ENCODE results near the gene TAF6L. TPM values are rescaled to one million over a fixed set of nuclear protein-coding genes. Genes with fewer than 3 reads are reported as not detected.
"Not testable (repeated sequence)": the region's sequence is repeated elsewhere in the genome, so short reads cannot be mapped to it uniquely, and the experiment has no call there.

The TAF6L gene
- total RNA-seq, 1 donor from 2014 or later = 17.7 TPM

DNA sequence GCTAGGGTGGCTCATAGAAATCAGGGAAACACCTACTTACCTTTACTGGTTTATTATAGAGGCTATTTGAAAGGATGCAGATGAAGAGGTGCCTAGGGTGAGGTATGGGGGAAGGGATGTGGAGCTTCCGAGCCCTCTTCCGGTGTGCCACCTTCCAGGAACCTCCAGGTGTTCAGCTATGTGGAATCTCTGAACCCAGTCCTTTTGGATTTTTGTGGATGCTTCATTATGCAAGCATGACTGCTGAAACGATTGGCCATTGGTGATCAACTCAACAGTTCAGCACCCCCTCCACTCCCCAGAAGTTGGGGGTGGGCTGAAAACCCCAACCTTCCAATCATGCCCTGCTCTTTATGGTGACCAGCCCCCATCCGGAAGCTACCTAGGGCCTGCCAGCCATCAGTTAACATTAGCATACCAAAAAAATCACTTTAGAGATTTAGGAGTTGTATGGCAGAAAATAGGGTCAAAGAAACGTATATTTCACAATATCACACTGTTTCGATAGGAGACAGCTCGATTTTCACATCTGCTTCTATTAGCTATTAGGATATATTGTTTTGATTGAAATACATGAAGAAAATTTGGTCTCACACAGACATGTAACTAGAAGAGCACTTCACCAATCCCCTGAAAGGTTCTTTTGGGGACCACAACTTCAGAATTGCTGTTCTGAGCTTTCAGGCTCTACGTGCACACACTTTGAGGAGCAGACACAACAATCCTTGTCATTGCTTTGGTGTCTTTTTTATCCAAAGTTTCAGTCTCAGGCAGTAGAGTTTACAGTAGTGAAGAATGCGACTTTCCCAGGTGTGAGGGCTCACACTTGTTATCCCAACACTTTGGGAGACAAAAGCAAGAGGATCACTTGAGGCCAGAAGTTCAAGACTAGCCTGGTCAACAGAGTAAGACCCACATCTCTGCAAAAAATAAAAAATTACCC lies 13.1 kb upstream of the TAF6L start:
- DNase-seq = no peak

DNA sequence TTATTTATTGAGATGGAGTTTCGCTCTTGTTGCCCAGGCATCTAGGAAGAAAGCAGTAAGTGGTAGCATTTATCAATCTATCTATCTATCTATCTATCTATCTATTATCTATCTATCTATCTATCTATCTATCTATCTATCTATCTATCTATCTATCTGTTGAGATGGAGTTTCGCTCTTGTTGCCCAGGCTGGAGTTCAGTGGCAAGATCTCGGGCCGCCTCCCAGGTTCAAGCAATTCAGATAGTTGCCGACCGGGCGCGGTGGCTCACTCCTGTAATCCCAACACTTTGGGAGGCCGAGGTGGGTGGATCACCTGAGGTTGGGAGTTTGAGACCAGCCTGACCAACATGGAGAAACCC lies 10.3 kb upstream of the TAF6L start:
- DNase-seq = not testable (repeated sequence)

DNA sequence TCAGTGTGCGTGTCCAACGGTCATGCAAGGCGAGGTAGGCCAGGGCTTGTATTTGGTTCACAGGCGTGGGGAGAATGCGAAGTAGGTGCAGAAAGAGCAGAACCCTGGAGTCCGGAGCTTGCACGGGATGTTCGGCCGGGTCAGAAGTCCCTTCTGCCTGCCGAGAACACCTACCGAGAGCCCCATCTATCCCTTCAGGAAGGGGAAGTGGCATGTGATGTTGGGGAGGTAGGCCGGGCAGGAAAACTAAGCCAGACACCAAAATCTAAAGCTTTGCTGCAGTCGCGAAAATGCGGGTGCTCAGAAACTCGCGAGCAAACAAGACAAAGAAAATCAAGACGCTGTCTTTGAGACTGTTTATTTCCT lies 435 bp upstream of the TAF6L start:
- no peak for DNase-seq

DNA sequence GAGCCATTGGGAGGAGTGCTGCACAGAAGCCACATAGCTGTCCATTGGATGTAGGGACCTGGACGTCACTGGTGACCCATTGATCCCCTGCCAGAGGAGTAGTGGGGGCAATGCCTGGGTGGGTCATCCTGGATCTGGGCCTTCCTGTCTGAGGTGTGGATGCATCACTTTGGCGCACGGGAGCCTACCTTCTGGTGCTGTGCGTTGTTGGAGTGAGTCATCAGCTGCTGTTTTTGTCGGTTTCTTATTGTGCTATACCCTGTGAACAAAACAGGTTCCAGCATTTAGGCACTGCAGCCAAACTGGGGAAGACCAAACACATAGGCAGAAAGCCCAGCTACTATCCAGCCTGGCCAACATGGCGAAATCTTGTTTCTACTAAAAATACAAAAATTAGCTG lies 3.2 kb downstream of the TAF6L start:
- DNase-seq = no peak

DNA sequence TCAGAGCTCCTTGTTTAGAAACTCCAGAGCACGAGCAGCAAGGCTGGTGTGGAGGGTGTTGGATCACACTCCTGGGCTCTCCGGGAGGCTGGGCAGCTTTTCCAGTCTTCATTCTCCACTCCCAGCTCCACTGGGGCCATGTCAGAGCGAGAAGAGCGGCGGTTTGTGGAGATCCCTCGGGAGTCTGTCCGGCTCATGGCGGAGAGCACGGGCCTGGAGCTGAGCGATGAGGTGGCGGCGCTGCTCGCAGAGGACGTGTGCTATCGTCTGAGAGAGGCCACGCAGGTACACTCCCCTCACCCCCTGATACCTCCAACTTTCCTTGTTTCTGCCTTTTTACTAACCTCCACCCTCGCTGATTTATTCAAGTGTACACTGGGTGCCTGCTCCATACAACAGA lies 4.5 kb downstream of the TAF6L start:
- no peak for DNase-seq

DNA sequence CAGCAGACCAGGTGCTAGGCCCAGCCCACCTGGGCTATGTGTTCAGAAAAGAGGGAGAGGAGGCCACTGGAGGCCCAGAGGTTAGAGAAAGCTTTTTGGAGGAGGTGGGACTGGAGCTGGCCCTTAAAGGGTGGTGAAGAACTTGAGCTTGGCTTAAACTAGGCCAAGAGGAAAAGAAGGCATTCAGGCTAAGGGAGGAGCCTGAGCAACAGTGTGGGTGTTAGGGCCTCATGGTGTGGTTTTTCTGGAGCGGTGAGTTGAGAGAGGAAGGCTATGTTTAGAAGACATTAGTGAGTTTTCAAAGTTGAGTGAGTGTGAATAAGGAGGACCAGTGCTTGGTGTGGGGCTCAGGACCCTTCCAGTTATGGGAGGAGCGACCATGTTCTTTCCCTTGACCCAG lies 6.2 kb downstream of the TAF6L start:
- no peak for DNase-seq

DNA sequence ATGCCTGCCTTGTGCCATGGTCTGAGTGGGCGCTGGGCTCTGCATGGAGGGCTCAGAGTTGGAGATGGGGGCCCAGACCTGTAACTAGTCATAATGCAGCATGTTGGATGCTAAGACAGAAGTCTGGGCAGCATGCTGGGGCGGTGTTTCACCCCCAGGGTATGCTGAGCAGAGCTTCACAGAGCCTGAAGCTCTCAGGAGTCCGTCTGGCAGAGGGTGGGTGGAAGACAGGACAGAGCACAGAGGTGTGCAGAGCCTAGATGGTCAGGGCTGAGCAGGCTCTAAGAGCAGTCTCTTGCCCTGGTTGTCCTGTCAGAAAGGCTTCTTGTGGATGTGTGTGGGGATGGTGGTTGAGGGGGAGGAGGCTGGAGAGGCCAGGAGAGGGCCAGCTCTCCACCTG lies 7.2 kb downstream of the TAF6L start:
- no peak for DNase-seq

DNA sequence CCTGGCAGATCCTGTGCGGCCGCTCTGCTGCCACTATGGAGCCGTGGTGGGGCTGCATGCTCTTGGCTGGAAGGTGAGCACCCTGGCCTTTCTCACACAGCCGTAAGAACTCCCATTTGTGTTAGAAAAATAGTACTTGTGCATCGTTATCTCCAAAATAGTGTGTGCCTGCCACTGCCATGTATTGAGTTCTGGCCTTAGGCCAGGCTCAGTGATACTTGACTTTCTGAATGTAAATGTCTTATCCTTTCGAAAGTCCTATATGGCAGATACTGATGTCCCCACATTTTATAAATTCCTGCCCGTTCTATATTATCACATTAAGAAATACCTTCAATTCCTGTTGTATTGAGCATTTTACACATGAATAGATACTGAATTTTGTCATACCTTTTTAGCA lies 11.6 kb downstream of the TAF6L start:
- no peak for DNase-seq

DNA sequence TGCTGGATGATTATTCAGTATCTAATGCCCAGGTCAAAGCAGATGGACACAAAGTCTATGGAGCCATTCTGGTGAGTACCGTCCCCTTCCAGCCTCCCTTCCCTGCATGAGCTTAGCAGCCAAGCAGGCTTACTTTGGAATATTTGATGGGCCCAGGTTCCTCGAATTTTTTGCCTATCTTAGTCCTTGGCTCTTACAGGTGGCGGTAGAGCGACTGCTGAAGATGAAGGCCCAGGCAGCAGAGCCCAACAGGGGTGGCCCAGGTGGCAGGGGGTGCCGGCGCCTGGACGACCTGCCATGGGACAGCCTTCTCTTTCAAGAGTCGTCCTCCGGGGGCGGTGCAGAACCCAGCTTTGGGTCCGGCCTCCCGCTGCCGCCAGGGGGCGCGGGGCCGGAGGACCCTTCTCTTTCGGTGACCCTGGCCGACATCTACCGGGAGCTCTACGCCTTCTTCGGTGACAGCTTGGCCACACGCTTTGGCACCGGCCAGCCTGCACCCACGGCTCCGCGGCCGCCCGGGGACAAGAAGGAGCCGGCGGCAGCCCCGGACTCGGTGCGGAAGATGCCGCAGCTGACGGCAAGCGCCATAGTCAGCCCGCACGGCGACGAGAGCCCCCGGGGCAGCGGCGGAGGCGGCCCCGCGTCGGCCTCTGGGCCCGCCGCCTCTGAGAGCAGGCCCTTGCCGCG lies 15.3 kb downstream of the TAF6L start:
- peak; percentile 95 for DNase-seq

DNA sequence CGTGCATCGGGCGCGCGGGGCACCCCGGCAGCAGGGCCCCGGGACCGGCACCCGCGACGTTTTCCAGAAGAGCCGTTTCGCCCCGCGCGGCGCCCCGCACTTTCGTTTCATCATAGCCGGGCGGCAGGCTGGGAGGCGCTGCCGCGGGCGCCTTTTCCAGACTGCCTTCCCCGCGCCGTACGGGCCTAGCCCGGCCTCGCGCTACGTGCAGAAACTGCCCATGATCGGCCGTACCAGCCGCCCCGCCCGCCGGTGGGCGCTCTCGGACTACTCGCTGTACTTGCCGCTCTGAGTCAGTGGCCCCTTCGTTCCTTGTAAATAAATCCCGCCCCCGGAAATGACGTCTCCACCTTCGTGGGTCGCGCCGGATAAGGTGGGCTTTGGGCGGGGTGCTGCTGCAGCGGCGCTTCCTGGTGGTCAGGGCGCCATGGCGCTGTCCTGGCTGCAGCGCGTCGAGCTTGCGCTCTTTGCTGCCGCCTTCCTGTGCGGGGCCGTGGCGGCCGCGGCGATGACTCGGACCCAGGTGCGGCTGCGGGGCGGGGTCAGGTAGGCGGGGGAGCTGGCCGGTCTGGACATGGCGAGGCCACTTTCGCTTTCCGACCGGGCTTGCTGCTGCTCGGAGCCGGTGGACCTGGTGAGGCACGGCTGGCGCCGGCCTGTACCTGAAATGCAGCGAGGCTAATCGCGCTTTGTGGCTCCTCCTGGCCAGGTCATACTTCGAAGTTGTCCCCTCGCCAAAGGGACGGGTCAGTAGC lies 16.0 kb downstream of the TAF6L start, which contains the start of gene TMEM179B:
TSS of gene TMEM179B (plus strand) at position 398 of the 755 bp plus-strand sequence. CDS start at position 428, 30 bp downstream.
- DNase-seq = peak; percentile 99

DNA sequence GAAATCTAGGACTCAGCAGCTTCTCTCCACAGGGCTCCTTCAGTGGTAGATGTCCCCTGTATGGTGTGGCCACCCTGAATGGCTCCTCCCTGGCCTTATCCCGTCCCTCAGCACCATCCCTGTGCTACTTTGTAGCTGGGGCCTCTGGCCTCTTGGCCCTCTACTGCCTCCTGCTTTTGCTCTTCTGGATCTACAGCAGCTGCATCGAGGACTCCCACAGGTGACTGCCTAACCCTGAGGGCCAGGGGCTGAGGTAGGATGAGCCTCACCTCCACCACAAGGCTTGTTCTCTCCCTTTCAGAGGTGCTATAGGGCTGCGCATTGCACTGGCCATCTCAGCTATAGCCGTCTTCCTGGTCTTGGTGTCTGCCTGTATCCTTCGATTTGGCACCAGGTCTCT lies 17.8 kb downstream of the TAF6L start:
- no peak for DNase-seq

DNA sequence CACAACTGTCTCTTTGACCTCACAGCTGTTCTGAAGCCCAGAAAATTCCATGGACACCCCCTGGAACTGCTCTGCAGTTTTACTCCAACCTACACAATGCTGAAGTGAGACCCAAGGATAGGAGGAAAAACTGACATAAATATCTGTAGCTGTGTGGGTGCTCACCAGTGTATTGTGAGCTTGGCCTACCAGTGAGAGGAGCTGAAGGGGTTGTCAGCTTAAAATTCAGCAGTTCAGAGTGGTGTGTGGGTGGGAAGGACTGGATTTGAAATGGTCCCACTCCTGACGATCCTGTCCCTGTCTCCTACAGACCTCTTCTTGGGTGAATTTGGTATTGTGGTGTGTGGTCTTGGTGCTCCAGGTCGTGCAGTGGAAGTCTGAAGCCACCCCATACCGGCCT lies 18.4 kb downstream of the TAF6L start:
- DNase-seq = no peak

DNA sequence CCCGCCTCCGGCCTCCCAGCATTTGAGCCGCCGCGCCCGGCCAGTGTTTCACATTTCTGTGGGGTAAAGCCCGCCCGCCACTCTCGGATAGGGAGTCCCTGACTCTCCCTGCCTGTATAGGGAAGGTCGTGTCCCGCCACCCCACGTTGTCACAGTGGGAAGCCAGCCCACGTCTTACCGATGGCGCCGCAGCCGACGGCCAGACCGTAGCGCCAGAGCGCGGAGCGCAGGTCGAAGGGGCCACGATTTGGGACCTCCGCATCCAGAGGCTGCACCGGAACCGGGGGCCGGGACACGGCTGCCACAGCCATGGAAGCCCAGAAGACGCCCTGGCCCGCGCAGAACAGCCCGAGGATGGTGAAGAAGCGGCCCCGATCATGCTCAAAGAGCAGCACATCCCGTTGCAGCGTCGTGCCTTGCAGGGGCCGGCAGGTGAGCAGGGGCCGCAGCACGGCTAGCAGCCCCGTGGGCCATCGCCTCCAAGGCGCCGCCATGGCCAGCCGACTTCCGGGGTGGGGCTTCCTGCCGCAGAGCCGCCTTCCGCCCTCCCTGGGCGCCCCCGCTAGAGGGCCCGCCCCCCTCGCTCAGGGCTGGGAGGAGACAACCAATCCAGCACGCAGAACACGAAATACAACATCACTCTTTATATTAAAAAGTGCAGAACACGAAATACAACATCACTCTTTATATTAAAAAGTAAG lies 20.5 kb downstream of the TAF6L start, which contains the start of gene TMEM223:
TSS of gene TMEM223 (minus strand) at position 506 of the 701 bp plus-strand sequence. CDS start at position 494, 12 bp downstream.
- peak; percentile 95 for DNase-seq

DNA sequence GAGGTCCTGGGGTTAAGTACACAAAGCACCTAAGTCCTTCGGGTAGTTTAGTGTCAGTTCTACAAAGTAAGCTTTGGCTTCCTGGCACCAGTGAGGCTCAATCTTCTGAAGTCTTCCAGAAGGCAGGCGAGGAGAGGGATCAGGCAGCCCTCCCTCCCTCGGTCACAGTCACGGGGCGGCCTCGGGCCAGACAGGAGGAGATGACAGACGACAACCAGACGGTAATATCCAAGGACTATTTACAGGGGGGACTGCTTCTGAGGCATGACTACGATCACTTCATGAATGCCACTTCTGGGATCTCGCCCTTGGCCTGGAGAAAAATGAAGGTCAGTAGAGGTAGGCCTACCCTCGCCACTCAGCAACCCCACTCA lies 21.0 kb downstream of the TAF6L start:
- DNase-seq = peak; percentile 77

DNA sequence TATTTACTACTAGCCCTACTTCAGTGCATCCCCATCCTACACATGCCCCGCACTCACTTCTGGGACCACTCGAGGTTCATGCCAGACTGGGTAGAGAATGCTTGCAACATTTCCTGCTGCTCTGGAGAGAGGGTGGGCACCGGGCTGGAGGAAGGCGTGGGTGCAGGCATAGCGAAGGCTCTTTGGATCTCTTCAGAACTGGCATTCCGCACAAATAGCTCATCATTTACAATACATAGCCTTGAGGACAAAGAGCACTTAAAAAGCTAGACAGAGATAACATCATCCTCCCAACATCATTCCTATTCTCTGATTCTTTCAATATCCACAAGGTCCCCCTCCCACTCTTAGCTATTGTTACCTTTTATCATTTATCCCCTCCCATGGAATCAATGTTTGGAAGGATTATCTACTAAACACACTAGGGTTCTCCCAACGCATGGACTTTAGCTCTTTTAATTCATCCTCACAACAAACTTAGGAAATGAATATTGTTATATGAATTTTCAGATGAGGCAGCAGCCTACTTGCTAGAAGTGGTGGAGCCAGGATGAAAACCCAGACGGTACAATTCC lies 23.1 kb downstream of the TAF6L start:
- no peak for DNase-seq

DNA sequence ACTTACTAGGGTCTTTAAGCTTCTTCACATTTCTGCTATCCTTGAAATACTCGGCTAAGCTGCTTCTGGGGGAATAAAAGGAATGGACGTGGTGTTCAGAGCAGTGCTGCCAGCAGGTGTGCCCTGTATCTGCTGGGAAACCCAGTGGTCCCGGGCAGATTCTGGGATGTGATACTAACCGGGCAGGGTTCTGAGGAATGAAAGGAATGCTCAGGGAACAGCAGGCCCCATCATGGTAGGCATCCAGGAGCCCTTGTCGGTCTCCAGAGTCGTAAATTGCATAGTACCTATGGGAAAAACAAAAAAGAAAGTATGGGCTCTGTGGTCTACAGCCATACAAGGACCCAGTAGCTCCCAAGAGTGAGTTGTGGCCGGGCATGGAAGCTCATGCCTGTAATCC lies 25.1 kb downstream of the TAF6L start:
- DNase-seq = no peak

DNA sequence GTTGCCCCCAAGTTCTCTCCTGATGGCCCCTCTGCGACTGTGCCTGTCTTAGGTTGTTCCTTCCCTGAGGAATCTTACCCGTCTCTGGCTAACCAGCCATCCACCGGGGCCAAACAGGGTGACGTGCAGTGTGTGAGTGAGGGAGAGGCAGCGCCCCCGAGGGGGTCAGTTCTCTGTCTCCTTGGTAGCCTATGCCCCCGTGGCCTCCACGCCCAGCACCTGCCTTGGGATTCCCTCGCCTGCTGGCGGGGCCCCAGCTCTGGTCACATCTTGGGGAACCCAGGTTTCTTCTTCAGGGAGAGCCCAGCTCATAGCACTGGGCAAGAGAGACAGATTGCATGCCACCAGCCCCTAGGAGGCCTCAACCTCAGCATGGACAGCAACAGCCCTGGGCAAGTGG lies 28.3 kb downstream of the TAF6L start:
- DNase-seq = no peak

DNA sequence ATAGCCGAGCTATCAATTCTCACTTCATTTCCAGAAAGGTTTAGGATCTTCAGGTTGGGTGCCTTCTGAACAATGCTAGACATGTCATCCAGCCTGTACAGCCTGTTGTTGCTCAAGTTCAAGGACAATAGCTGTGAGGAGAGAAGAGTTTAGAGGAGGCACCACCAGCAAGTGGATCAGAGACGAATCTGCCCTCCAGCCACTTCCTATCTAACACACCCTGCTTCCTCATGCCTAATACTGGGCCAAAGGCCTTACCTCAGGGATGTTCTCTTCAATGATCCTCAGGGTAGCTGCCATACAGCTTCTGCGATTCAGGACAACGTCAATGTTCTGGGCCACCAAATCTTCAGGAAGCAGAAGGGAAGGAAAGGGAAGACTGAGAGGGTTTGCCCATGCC lies 29.9 kb downstream of the TAF6L start:
- no peak for DNase-seq

DNA sequence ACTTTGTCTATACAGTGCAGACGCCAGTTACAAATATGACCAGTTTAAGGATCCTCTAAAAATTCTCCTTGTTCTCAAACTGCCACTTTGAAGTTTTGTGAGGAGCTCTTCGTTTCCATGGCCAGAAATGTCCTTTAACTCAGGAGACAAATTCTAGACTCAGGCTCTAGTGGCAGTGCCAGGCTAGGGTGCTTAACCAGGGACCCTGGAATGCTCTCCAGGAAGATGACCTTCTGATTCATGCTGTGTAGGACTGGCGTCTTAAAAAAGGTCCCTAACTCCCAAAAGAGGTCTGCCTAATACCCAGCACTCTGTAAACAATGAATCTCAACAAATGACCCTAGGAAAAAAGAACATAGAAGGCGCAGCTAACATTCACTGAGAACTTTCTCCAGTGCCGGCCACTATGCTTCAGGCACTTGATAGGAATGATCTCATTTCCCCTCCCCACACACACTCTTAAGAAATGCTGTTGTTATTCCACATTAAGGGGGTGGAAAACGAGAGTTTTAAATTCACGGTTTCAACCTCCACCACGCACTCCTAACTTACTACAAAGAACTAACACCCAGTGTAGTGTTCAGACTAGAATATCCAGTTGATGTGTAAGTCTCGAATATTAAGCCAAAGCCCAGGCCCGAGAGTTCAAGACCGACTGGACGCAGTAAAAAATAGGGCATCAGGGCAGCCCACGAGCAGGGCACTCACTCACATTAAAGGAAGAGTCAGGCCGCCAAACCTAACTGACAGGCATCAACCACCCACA lies 33.3 kb downstream of the TAF6L start:
- peak; percentile 38 for DNase-seq

DNA sequence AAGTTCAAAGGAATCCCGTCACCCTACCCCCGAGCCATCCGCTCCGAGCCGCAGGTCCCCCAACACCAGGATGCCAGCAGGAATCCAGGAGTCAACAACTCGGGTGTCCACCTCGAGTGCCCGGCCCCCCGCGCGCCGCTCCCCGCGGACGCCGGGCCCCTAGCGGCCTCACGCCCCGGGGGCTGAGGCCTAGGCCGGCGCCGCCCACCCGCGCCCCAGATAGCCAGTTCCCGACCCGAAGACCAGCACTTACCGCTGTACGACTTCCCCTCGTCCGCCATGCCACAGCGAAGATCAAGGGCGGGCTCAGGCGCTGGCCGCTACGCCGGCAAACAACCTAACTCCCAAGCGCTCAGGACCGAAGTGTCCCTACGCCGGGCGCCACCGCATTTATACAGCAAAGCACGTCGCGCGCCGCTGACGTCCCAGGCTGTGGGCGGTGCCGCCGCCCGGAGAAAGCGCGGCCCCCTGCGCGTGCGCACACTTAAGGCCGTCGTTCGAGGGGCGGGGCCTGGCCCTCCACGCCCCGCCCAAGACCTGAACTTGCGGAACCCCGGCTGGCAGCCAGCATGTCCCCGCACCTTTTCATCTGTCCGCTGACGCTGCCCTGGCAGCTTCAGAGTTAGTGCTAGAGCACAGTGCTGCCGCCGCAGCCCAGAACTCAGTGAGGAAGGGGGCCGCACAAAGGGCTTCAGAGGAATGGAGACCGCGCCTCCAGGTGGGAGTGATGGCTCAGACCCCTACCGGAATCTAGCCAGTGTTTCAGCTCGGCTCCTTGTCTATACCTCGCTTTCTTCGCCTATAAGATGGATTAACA lies 34.1 kb downstream of the TAF6L start, which contains the start of gene NXF1:
TSS of gene NXF1 (minus strand) at position 365 of the 817 bp plus-strand sequence. CDS start at position 281, 84 bp downstream.
- DNase-seq = peak; percentile 98
